NCI-H345 treated with DMSO at 0.1 percent for 48 hours (cell line): ENCODE results near the gene IGFBP6.
"Not testable (repeated sequence)": the region's sequence is repeated elsewhere in the genome, so short reads cannot be mapped to it uniquely, and the experiment has no call there.

Source experiments
- DNase-seq: peaks from one replicate; lab custom pipeline; 2025; ENCODE audit not compliant: unreplicated experiment; lab: John Stamatoyannopoulos, UW

IGFBP6 gene

DNA sequence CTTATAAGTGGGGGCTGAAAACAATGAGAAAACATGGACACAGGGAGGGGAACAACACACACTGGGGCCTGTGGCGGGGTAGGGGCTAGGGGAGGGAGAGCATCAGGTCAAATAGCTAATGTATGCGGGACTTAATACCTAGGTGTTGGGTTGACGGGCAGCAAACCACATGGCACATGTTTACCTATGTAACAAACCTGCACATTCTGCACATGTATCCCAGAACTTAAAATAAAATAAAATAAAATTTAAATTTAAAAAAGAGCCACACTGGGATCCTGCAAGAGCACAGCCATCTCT is 1.9 kb upstream of the IGFBP6 start:
- not testable (repeated sequence) for DNase-seq

DNA sequence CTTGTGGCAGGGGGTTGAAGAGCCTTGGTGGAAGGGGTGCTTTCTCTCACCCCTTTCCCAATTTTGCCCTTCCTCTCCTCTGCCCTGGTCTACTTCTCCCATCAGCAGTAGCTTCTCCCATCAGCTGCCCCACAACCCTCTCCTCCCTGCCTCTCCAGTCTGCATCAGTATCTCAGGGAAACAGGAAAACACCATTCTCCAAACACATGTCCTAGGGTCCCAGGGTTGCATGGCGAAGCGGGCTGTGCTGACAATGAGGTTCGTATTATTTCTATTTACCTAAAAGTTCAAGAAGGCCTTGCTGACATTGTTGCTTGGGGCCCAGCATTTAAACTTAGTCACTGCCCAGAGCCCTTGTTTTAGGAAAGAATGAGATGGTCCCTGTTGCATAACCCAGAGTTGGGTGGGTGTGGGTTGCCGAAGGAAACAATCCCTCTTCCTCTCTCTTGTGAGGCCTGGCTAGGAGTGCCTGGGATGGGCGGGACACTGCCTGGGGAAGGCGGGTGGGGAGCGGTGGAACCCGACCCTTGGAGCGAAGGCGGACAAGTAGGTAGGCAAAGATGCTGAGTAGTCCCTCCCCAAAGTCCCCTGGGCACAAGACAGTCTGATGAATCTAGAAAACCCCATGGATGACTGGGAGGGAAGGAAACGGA is 1.3 kb upstream of the IGFBP6 start:
- DNase-seq = no peak

GRCh38 chr12:53096759-53097158 is 708 bp upstream of the IGFBP6 start:
- DNase-seq = no peak

DNA sequence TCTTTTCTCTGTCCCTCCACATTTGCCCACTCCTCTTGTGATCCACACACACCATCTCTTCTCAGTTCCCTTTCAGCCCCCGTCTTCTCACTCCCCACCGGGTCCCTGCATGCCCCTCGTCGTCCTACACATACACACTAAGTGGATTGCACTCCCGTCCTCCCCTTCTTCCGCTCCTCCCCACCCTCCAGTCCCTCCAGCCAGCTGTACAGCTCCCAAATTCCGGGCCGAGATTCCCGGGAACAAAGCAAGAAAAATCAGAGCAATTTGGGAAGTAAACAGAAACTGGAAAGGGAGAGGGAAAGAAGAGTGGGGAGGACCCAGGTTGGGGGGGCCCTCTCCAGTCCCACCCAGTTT is 282 bp upstream of the IGFBP6 start:
- no peak for DNase-seq

GRCh38 chr12:53098354-53098981 is 1.0 kb downstream of the IGFBP6 start:
- no peak for DNase-seq

DNA sequence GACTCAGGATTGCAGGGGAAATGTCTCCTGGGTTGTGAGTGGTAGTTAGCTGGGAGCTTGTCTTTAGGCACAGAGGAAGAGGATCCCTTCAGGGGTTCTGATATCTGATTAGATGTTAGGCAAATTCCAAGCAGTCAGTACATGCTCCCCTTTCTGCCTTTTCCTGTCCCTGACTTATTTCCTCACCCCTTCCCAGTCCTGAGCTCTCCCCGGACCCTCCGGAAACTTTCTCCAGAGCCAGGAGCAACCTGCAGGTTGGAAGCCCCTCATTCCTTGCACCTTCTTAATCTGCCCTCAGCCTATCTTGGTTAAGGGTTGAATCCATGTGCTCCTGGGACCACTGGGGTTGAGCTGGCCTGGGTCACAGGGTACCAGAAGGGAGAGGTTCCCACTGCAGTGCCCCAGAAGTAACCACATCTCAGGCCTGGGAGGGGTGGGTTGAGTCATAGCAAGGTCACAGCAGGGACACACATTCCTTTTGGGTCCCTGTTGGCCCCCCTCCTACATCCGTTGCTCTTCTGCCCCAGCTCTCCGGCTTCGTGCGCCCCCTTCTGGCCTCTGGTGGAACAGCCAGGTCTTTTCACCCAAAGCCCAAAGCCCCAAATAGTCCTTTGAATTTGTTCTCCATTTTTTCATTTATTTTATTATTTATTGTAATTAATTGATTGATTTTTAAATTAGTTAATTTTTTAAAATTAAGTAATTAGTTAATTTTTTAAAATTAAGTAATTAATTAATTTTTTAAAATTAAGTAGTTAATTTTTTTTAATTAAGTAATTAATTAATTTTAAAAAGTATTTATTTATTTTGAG is 1.8 kb downstream of the IGFBP6 start:
- peak; percentile 23 for DNase-seq

- DNase-seq = no peak
These were observed 3.1 kb downstream of the IGFBP6 start for GRCh38 chr12:53100466-53101151.

DNA sequence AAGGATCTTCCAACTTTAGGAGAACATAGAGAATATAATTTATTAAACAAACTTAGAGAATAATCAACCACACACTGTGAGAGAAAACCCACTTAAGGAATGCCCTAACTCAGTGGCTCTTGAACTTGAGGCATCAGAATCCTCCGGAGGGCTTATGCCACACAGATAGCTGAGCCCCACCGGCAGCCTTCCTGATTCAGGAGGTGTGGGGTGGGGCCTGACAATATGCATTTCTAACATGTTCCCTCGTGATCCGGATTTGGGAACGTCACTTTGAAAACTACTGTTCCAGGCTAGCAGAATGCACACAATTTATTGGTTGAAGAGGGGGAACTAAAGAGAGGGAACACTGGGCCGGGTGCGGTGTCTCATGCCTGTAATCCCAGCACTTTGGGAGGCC is 3.8 kb downstream of the IGFBP6 start:
- no peak for DNase-seq

GRCh38 chr12:53101931-53102781 is 4.7 kb downstream of the IGFBP6 start:
- DNase-seq = no peak

DNA sequence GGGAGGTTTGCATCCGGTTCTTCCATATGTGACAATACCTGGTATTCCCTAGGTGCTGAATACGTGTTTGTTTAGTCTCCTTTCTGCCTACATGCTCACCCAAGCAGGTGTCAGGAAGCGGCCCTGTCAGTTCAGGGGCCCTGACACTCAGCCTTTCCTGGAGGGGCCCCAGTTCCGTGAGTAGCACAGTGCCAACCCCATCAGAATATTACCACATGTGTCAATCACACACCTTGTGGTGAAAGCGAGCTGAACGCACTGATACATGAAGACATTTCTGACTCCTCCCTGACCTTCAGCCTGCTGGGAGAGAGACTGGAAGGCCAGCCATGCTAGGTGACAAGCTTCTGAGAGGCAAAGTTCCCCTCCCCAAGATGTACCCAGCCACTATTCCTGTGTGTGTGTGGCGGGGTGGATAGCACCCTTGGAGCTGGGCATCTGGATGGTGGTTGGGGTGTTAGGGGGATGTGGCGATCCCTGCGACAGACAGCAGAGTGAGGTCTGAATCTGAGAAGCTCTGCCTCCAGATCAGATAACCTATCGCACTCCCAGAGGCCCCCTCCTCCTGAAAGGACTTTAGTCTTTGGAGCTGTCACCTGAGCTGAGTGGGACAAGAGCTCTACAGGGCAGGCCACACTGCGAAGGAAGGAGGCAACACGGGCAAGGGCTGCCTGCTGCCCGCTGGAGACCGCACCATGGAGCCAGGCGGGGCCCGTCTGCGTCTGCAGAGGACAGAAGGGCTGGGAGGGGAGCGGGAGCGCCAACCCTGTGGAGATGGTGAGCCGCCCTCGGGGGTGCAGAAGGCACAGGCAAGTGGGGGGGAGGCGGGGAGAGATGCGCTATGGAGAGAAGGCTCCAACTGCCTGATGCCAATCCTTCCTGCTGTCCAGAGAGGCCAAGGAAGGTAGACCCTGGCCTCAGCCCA is 5.7 kb downstream of the IGFBP6 start, which contains the start of gene SOAT2:
Gene SOAT2, plus strand, starts transcription at position 604 of the 925 bp plus-strand sequence. Its CDS starts 92 bp downstream, at position 696.
- no peak for DNase-seq

GRCh38 chr12:53103860-53104305 is 6.4 kb downstream of the IGFBP6 start:
- DNase-seq = no peak

DNA sequence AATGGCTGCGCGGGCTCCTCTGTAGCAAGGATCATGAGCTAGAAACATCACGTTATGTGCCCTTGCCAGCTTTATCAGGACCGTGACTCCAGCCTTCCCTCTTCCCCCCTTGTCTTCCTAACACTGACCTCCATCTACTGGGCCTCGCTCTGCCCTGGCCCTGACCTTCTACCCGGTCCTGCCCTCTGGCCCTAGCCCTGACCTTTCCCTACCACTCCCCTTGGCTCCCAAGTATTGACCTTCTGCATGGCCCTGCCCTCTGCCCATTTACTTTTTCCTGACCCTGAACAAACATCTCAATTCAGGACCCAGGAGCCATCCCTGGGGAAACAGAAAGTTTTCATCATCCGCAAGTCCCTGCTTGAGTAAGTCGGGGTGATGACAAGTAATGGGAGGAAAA is 7.8 kb downstream of the IGFBP6 start:
- DNase-seq = no peak

GRCh38 chr12:53105712-53106439 is 8.4 kb downstream of the IGFBP6 start:
- no peak for DNase-seq

- DNase-seq = no peak
These were observed 9.7 kb downstream of the IGFBP6 start for GRCh38 chr12:53107122-53107521.

DNA sequence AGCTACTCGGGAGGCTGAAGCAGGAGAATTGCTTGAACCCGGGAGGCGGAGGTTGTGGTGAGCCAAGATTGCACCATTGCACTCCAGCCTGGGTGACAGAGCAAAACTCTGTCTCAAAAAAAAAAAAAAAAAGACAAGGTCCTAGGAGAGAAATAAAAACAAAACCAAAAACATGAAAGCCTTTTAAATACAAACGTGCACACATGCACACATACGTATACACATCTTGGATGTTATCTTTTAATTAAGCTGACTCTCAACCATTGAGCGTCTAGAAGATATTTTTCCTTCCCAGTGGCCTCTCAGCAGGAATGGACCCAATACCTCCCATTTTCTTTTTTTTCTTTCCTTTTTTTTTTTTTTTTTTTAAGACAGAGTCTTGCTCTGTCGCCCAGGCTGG is 15.0 kb downstream of the IGFBP6 start:
- DNase-seq = not testable (repeated sequence)

DNA sequence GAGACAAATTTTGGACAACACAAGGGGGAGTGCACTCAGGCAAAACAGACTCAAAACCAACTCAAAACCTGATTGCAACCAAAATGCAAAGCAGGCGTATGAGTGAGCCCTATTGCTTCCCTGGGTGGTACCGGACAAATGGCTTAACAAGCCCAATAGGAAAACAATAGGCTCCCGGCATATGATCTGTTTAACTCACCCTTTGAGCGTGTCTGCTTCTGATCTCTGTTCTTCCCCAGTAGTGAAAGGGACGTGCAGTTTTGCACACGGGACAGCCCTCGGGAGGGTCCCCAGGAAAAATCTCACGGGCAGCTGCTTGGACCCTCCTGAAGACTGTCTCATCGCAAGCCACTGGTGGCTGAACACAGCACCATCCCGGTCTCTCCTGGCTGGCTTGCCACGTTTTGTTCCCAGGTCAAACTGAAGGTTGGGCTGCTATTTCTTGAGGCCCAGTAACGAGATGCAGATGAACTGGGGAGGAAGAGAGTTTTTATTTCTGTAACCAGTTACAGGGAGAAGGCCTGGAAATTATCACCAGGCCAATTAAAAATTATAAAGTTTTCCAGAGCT is 15.8 kb downstream of the IGFBP6 start:
- no peak for DNase-seq

DNA sequence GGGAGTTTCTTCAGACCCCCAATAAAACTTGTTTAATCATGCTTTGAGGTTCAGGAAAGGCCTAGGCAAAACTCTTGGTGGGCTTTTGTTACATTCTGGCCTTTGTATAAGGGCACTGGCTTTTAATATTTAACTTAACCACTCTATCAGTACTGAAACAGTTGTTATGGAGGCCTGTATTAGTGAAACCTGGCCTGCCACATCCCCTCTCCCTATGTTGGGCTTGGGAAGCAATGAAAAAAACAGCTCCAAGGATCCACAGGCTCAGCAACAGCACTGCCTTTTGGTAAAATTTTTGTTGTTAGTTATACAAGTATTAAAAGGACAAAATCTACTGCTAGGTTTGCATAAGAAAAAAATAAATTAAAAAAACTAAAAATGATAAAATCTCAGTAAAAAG is 16.5 kb downstream of the IGFBP6 start:
- no peak for DNase-seq

DNA sequence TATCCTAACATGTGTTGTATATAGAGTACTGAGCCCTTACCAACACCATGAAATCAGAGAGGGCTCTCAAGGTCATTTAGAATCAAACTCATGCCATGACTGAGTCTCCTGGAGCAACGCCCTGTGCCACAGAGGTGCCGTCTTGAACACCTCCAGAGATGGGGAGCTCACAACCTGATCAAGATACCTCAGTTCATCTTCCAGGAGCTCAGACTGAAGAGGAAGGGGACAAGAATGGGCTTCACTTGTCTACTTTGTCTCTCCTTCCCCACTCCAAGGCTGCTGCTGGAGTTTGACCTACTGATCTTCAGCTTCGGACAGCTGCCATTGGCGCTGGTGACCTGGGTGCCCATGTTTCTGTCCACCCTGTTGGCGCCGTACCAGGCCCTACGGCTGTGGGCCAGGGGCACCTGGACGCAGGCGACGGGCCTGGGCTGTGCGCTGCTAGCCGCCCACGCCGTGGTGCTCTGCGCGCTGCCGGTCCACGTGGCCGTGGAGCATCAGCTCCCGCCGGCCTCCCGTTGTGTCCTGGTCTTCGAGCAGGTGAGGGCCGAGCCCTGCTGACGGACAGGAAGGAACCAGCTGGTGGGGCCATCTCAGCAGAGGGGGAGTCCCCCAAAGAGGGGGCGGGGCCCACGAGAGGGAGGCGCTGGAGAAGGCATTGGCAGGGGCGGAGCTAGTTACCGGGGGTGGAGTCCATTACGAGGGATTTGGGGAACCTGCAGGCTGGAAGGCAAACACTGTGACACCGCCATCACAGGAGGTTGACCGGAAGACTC is 17.8 kb downstream of the IGFBP6 start:
- no peak for DNase-seq
